Thoracic aorta (tissue), 2 donors: ENCODE data around the gene FARS2. TPM values are rescaled to one million over a fixed set of nuclear protein-coding genes. Genes with fewer than 3 reads are reported as not detected.

ENCODE experiments used
- ATAC-seq: fragments of 150-250 bp; one replicate; pipeline ENCODE4 v1.8.0; 2017; ENCODE audit warnings: low read depth; ENCODE audit not compliant: insufficient number of reproducible peaks, low FRiP score
- DNase-seq: peaks from one replicate; pipeline ENCODE4 v3.0.0-alpha.2; 2020; ENCODE audit warnings: low spot score
- H3K27ac ChIP-seq, 2 donors: fragments of 200-600 bp; sonication (generic); 1 replicate in 1 of 2; 2 replicates in 1 of 2; pipeline ENCODE4 v1.5.1; 2016; ENCODE audit warnings: mild to moderate bottlenecking in 2 of 2, moderate library complexity in 2 of 2
- H3K27me3 ChIP-seq: fragments of 200-600 bp; sonication (generic); replicated peaks from 2 replicates; pipeline ENCODE4 v1.6.0; 2016; ENCODE audit warnings: mild to moderate bottlenecking; ENCODE audit not compliant: insufficient read depth
- H3K36me3 ChIP-seq: fragments of 200-600 bp; sonication (generic); one replicate; pipeline ENCODE4 v1.5.1; 2016
- H3K4me1 ChIP-seq, 2 donors: fragments of 200-600 bp; sonication (generic); 1 replicate in 1 of 2; 2 replicates in 1 of 2; pipeline versions ENCODE4 v1.5.1 to v1.6.0; 2016; ENCODE audit warnings: low read depth in 2 of 2, mild to moderate bottlenecking in 1 of 2; ENCODE audit not compliant: control insufficient read depth in 1 of 2
- H3K4me3 ChIP-seq: fragments of 200-600 bp; sonication (generic); 2 replicates; pipeline ENCODE4 v1.5.1; 2016; ENCODE audit warnings: mild to moderate bottlenecking
- H3K9me3 ChIP-seq: fragments of 200-600 bp; sonication (generic); 2 replicates; pipeline ENCODE4 v1.5.1; 2016
- total RNA-seq, 2 donors: library from RNA; depleted of rRNA; stranded (reverse); fragments of >200 nt; gene quantifications; one replicate each; pipeline versions ENCODE4 v1.1.0 to v1.2.3, GENCODE V29; 2016
- TF ChIP-seq, protein P1 (sequence below): fragments of 200-600 bp; sonication (generic); IDR thresholded peaks from one replicate; pipeline ENCODE4 v1.5.1; 2019; ENCODE audit warnings: antibody characterized with exemption

Gene FARS2
- total RNA-seq, 2 donors from 2014 or later: 10.4 to 11.6 TPM

DNA sequence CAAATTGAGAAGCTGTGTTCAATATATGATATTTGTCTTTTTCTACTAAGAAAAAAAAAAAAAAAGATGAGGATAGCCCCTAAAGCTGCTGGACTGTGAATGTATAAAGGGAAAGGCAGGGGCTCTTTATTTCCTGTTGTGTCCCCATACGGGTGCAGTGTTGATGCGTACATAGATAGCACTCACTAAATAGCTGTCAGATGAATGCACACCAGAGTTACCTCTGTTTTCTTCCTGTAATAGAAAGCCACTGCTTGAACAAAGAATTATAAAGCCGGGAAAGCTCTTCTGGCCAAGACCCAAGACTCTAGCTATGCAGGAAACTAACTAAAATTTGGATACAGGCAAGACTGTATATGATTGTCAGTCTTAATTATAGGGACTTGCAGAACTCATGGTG lies 260.0 kb downstream of the FARS2 start:
- no peaks in the 10 kb centered on the region for H3K9me3 ChIP-seq
- H3K27me3 ChIP-seq: no peaks in the 10 kb centered on the region
- no peak overlapping the region for H3K4me3 ChIP-seq
- no peaks in the 10 kb centered on the region for H3K36me3 ChIP-seq
- DNase-seq (no peak), ATAC-seq (no peak)
- no peak overlapping the region for H3K27ac ChIP-seq
- TF ChIP-seq, protein P1, sequence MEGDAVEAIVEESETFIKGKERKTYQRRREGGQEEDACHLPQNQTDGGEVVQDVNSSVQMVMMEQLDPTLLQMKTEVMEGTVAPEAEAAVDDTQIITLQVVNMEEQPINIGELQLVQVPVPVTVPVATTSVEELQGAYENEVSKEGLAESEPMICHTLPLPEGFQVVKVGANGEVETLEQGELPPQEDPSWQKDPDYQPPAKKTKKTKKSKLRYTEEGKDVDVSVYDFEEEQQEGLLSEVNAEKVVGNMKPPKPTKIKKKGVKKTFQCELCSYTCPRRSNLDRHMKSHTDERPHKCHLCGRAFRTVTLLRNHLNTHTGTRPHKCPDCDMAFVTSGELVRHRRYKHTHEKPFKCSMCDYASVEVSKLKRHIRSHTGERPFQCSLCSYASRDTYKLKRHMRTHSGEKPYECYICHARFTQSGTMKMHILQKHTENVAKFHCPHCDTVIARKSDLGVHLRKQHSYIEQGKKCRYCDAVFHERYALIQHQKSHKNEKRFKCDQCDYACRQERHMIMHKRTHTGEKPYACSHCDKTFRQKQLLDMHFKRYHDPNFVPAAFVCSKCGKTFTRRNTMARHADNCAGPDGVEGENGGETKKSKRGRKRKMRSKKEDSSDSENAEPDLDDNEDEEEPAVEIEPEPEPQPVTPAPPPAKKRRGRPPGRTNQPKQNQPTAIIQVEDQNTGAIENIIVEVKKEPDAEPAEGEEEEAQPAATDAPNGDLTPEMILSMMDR: no peak
- H3K4me1 ChIP-seq: no peaks in the 10 kb centered on the region

DNA sequence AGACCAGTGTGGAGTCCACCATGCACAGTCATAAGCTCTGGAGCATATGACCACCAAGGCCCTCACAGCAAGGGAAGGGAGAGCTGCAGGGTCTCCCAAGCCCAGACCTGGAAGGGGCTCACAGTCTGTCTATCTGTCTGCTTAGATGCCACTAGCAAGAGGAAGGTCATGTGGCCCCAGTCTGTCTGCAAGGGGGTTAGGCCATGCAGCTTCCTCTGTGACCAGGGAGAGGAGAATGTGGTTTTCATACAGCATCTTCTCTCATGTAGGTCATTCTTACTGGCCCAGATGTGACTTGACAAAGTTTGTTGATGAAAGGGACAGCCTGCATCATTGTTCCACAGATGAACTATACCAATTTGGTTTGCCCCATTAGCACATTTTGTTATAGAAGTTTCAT lies 260.8 kb downstream of the FARS2 start:
- Histone ChIP-seq H3K9me3 (no peaks in the 10 kb centered on the region), H3K4me3 (no peak overlapping the region), H3K36me3 (no peaks in the 10 kb centered on the region), H3K27me3 (no peaks in the 10 kb centered on the region), H3K4me1 (no peaks in the 10 kb centered on the region), H3K27ac (no peak overlapping the region)
- TF ChIP-seq, protein P1: no peak
- DNase-seq (no peak), ATAC-seq (no peak)

DNA sequence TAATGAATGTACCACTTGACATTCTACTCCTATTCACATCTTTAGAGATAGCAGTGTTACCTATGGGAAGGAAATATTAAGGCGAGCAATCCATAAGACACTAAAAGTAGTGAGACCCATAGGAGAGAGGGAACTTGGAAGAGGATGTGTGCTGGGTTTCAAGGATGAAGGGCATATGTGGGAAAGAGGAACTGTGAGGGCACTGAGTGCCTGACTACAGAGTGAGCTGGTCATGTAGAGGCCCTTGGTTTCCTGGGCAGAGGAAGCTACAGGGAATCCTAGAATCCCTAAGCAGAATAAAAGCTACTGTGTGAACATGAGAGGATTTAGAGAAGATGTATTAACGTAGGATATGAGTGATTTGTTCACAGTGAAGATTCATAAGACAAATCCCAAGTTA lies 262.8 kb downstream of the FARS2 start:
- no peaks in the 10 kb centered on the region for H3K36me3 ChIP-seq
- no peak for DNase-seq
- H3K4me1 ChIP-seq: no peaks in the 10 kb centered on the region
- TF ChIP-seq, protein P1: no peak
- ATAC-seq: no peak
- no peaks in the 10 kb centered on the region for H3K9me3 ChIP-seq
- no peak overlapping the region for H3K4me3 ChIP-seq
- H3K27me3 ChIP-seq: no peaks in the 10 kb centered on the region
- H3K27ac ChIP-seq: no peak overlapping the region

DNA sequence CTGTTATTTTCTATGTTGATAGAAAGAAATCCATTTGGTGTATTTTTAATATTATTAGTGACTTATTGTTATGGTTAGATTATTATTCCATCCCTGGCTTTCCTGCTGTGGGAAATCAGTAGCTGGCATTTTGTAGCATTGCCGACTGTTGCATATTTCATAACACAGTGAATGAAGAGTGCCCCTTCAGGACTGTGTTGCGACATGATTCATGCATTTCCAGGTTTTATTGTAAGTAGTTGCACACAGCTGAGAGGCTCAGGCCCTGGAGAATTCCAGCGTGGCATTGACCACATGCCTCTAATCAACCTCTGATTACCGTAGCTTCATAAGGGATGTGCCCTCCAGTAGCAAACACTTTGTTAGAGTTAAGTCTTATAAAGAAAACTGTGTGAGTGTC lies 263.9 kb downstream of the FARS2 start:
- TF ChIP-seq, protein P1: no peak
- no peaks in the 10 kb centered on the region for H3K27me3 ChIP-seq
- H3K36me3 ChIP-seq: no peaks in the 10 kb centered on the region
- no peak overlapping the region for H3K27ac ChIP-seq
- no peak overlapping the region for H3K4me3 ChIP-seq
- no peaks in the 10 kb centered on the region for H3K9me3 ChIP-seq
- no peak for DNase-seq
- no peak for ATAC-seq
- H3K4me1 ChIP-seq: no peaks in the 10 kb centered on the region

DNA sequence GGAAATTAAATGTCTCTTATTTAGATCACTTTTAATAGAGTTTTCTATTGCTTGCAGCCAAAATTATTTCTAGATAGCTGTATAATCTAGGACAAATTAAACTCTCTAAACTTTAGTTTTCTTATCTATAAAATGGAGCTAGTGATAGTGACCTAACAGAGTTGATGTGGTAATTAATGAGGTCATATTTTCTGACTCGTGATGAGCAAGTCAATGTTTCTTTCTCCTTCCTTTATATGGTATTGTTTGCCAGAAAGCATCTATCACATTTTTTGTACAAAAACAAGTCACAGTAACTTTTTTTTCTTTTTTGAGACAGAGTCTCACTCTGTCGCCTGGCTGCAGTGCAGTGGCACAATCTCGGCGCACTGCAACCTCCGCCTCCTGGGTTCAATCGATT lies 267.7 kb downstream of the FARS2 start:
- Histone ChIP-seq H3K36me3 (no peaks in the 10 kb centered on the region), H3K4me1 (no peaks in the 10 kb centered on the region), H3K27ac (no peak overlapping the region), H3K9me3 (no peaks in the 10 kb centered on the region), H3K27me3 (no peaks in the 10 kb centered on the region), H3K4me3 (no peak overlapping the region)
- DNase-seq (no peak), ATAC-seq (no peak)
- TF ChIP-seq, protein P1: no peak
